Measurements from ENCODE around the gene DISP2. TPM values are rescaled to one million over a fixed set of nuclear protein-coding genes. Genes with fewer than 3 reads are reported as not detected.
A peak's percentile ranks its signal among the peaks of the same experiment; 100 is the strongest.

The DISP2 gene
- total and polyA plus RNA-seq, 2 of the 8 experiments (the other 6 are each of a cell fraction or from before 2014, with no cell fraction given) = 0.45 to 1.2 TPM

DNA sequence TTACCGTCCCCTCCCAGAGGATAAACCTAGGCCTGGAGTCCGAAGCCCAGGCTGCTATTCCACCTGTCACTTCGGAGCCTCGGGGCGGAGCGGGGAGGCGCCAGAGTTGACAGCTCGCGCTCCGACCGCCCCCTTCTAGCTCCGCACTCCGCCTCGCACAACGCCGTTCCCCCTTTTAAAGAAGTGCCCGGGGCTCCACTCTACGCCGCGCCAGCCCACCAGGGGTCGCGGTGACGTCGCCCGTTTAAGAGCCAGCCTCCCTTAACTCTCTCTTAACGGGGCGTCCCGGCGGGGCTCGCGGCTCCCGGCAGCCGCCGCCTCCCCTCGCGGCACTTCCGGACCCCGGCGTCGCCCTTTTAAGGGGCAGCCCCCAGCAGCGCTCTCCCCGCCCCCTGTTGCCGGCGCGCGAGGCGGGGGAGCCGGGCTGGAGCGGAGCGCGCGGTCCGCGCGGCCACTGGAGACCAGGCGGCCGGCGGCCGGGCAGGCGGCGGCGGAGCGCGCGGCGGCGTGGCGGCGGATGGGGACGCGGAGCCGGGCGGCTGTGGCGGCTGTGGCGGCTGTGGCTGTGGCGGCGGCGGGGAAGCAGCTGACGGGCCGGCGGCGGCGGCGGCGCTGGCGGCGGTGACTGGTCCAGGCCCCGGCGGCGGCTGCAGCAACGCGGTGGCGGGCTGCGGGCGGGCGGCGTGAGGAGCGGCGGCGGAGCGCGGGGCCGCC is 34.6 kb upstream of the DISP2 start, which contains the start of gene INAFM2 (continued):
- TF ChIP-seq, protein P1, sequence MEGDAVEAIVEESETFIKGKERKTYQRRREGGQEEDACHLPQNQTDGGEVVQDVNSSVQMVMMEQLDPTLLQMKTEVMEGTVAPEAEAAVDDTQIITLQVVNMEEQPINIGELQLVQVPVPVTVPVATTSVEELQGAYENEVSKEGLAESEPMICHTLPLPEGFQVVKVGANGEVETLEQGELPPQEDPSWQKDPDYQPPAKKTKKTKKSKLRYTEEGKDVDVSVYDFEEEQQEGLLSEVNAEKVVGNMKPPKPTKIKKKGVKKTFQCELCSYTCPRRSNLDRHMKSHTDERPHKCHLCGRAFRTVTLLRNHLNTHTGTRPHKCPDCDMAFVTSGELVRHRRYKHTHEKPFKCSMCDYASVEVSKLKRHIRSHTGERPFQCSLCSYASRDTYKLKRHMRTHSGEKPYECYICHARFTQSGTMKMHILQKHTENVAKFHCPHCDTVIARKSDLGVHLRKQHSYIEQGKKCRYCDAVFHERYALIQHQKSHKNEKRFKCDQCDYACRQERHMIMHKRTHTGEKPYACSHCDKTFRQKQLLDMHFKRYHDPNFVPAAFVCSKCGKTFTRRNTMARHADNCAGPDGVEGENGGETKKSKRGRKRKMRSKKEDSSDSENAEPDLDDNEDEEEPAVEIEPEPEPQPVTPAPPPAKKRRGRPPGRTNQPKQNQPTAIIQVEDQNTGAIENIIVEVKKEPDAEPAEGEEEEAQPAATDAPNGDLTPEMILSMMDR (IDR thresholded peaks at IDR 0.05; ENCODE audit: control extremely low read depth in 1 of 3, insufficient read depth in 1 of 3, low read depth in 1 of 3, low read length in 3 of 3) = peak; percentile 22 to 36 (median 30)
- TF ChIP-seq, protein P2, sequence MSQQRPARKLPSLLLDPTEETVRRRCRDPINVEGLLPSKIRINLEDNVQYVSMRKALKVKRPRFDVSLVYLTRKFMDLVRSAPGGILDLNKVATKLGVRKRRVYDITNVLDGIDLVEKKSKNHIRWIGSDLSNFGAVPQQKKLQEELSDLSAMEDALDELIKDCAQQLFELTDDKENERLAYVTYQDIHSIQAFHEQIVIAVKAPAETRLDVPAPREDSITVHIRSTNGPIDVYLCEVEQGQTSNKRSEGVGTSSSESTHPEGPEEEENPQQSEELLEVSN (IDR thresholded peaks at IDR 0.05) = peak; percentile 98
- TF ChIP-seq JUND (IDR thresholded peaks at IDR 0.05; ENCODE audit: low read length) (peak; percentile 85), YY1 (IDR thresholded peaks at IDR 0.05; ENCODE audit: low read depth, low read length) (peak; percentile 59; the same call in 1 of the 2 replicates), KDM5A (IDR thresholded peaks at IDR 0.05; ENCODE audit: low read length) (no peak), CHD2 (IDR thresholded peaks at IDR 0.05; ENCODE audit: low read length) (0 out of 2 replicates have a peak, but pooled peaks have one; percentile 54), CTBP2 (IDR thresholded peaks at IDR 0.05; ENCODE audit: borderline replicate concordance, insufficient read depth, insufficient read length, low read length) (no peak), POLR2AphosphoS5 (IDR thresholded peaks at IDR 0.05; ENCODE audit: low read depth, low read length) (no peak), EZH2 (IDR thresholded peaks at IDR 0.05; ENCODE audit: low read depth, low read length, severe bottlenecking) (no peak), SAP30 (IDR thresholded peaks at IDR 0.05; ENCODE audit: insufficient read depth, insufficient replicate concordance, low read length) (no peak), CEBPB (IDR thresholded peaks at IDR 0.05; ENCODE audit: low read depth, low read length) (no peak), KDM4A (IDR thresholded peaks at IDR 0.05; ENCODE audit: low read depth, low read length, severe bottlenecking) (no peak)
- TF ChIP-seq, protein P3, sequence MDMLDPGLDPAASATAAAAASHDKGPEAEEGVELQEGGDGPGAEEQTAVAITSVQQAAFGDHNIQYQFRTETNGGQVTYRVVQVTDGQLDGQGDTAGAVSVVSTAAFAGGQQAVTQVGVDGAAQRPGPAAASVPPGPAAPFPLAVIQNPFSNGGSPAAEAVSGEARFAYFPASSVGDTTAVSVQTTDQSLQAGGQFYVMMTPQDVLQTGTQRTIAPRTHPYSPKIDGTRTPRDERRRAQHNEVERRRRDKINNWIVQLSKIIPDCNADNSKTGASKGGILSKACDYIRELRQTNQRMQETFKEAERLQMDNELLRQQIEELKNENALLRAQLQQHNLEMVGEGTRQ (IDR thresholded peaks at IDR 0.05; ENCODE audit: low read length) = no peak
- TF ChIP-seq, protein P4, sequence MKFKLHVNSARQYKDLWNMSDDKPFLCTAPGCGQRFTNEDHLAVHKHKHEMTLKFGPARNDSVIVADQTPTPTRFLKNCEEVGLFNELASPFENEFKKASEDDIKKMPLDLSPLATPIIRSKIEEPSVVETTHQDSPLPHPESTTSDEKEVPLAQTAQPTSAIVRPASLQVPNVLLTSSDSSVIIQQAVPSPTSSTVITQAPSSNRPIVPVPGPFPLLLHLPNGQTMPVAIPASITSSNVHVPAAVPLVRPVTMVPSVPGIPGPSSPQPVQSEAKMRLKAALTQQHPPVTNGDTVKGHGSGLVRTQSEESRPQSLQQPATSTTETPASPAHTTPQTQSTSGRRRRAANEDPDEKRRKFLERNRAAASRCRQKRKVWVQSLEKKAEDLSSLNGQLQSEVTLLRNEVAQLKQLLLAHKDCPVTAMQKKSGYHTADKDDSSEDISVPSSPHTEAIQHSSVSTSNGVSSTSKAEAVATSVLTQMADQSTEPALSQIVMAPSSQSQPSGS (IDR thresholded peaks at IDR 0.05; ENCODE audit: low read length) = no peak

Data from H1 (cell line).